Rectal smooth muscle tissue (tissue), 1 donor: Measurements from ENCODE around the gene TBRG4.

Experiments used
- H3K27ac ChIP-seq: one replicate; pipeline ENCODE4 v1.7.0; 2013; ENCODE audit warnings: low read depth, low read length, inconsistent platforms
- H3K27me3 ChIP-seq: one replicate; pipeline ENCODE4 v1.7.0; 2013; ENCODE audit warnings: low read length; ENCODE audit not compliant: control insufficient read depth, insufficient read depth
- H3K36me3 ChIP-seq: one replicate; pipeline ENCODE4 v1.7.0; 2013; ENCODE audit warnings: low read length; ENCODE audit not compliant: control insufficient read depth, insufficient read depth
- H3K4me1 ChIP-seq: one replicate; pipeline ENCODE4 v1.7.0; 2013; ENCODE audit warnings: low read length; ENCODE audit not compliant: control insufficient read depth, insufficient read depth
- H3K4me3 ChIP-seq: one replicate; pipeline ENCODE4 v1.7.0; 2013; ENCODE audit warnings: low read length
- H3K9ac ChIP-seq: one replicate; pipeline ENCODE4 v1.7.0; 2013; ENCODE audit warnings: low read length

The TBRG4 gene

GRCh38 chr7:45106820-45107219 is 4.7 kb downstream of the TBRG4 start:
- H3K27me3 ChIP-seq, result no peaks in the 10 kb centered on the region
- H3K9ac ChIP-seq, result no peak overlapping the region
- H3K4me3 ChIP-seq, result no peak overlapping the region
- peaks cover 2% of the 10 kb centered on the region for H3K4me1 ChIP-seq
- H3K36me3 ChIP-seq, result peaks cover 65% of the 10 kb centered on the region
- H3K27ac ChIP-seq, result no peak overlapping the region

GRCh38 chr7:45105588-45106188 is 5.8 kb downstream of the TBRG4 start:
- Histone ChIP-seq H3K9ac (no peak overlapping the region), H3K36me3 (peaks cover 76% of the 10 kb centered on the region), H3K27ac (no peak overlapping the region), H3K4me1 (no peaks in the 10 kb centered on the region), H3K27me3 (no peaks in the 10 kb centered on the region), H3K4me3 (no peak overlapping the region)

GRCh38 chr7:45104844-45105587 is 6.5 kb downstream of the TBRG4 start:
- Histone ChIP-seq H3K9ac (no peak overlapping the region), H3K4me1 (no peaks in the 10 kb centered on the region), H3K36me3 (peaks cover 82% of the 10 kb centered on the region), H3K27ac (no peak overlapping the region), H3K27me3 (no peaks in the 10 kb centered on the region), H3K4me3 (no peak overlapping the region)

GRCh38 chr7:45103958-45104843 is 7.3 kb downstream of the TBRG4 start:
- Histone ChIP-seq H3K4me1 (no peaks in the 10 kb centered on the region), H3K27me3 (no peaks in the 10 kb centered on the region), H3K36me3 (peaks cover 89% of the 10 kb centered on the region), H3K4me3 (no peak overlapping the region), H3K9ac (no peak overlapping the region), H3K27ac (no peak overlapping the region)

GRCh38 chr7:45102785-45103712 is 8.4 kb downstream of the TBRG4 start:
- Histone ChIP-seq H3K27ac (no peak overlapping the region), H3K4me1 (no peaks in the 10 kb centered on the region), H3K9ac (no peak overlapping the region), H3K4me3 (no peak overlapping the region), H3K27me3 (no peaks in the 10 kb centered on the region), H3K36me3 (peaks cover 80% of the 10 kb centered on the region)

- Histone ChIP-seq H3K4me3 (no peak overlapping the region), H3K4me1 (no peaks in the 10 kb centered on the region), H3K36me3 (peaks cover 69% of the 10 kb centered on the region), H3K27me3 (no peaks in the 10 kb centered on the region), H3K9ac (no peak overlapping the region), H3K27ac (no peak overlapping the region)
Measured at GRCh38 chr7:45101748-45102147, 9.7 kb downstream of the TBRG4 start.

GRCh38 chr7:45100761-45101480 is 10.6 kb downstream of the TBRG4 start:
- Histone ChIP-seq H3K9ac (no peak overlapping the region), H3K4me1 (no peaks in the 10 kb centered on the region), H3K27ac (no peak overlapping the region), H3K36me3 (peaks cover 65% of the 10 kb centered on the region), H3K27me3 (no peaks in the 10 kb centered on the region), H3K4me3 (no peak overlapping the region)

- H3K27ac ChIP-seq, result no peak overlapping the region
- peaks cover 57% of the 10 kb centered on the region for H3K36me3 ChIP-seq
Measured at GRCh38 chr7:45099891-45100760, 11.4 kb downstream of the TBRG4 start.

GRCh38 chr7:45098983-45099839 is 12.3 kb downstream of the TBRG4 start:
- Histone ChIP-seq H3K36me3 (peaks cover 48% of the 10 kb centered on the region), H3K4me1 (no peaks in the 10 kb centered on the region), H3K27ac (no peak overlapping the region), H3K4me3 (no peak overlapping the region), H3K9ac (no peak overlapping the region), H3K27me3 (no peaks in the 10 kb centered on the region)

More at GRCh38 chr7:45099891-45100760, 11.4 kb downstream of the TBRG4 start:
- Histone ChIP-seq H3K9ac (no peak overlapping the region), H3K4me3 (no peak overlapping the region), H3K4me1 (no peaks in the 10 kb centered on the region), H3K27me3 (no peaks in the 10 kb centered on the region)

- Histone ChIP-seq H3K36me3 (no peaks in the 10 kb centered on the region), H3K27me3 (no peaks in the 10 kb centered on the region), H3K9ac (no peak overlapping the region), H3K4me3 (no peak overlapping the region), H3K27ac (no peak overlapping the region), H3K4me1 (peaks cover 2% of the 10 kb centered on the region)
Measured at GRCh38 chr7:45092931-45093235, 18.6 kb downstream of the TBRG4 start.
